Fibroblast of the aortic adventitia (primary cell): ENCODE measurements around the gene SRCIN1. TPM values are rescaled to one million over a fixed set of nuclear protein-coding genes. Genes with fewer than 3 reads are reported as not detected.

Experiments used
- DNase-seq: peaks from one replicate; pipeline ENCODE4 v3.0.0-alpha.2; 2010; ENCODE audit warnings: low read depth
- H3K4me3 ChIP-seq: 2 replicates; pipeline ENCODE4 v1.5.1; 2011; ENCODE audit warnings: low read depth, mild to moderate bottlenecking, control low read depth, low read length, moderate library complexity
- CTCF ChIP-seq: IDR thresholded peaks from 2 replicates; pipeline ENCODE4 v1.5.1; 2011; ENCODE audit warnings: mild to moderate bottlenecking, low read length, control low read depth, inconsistent platforms; ENCODE audit not compliant: insufficient read depth
- total RNA-seq: library from RNA; depleted of rRNA; stranded (reverse); fragments of >200 nt; gene quantifications from 2 replicates; pipeline ENCODE4 v1.2.3, GENCODE V29; 2012; ENCODE audit warnings: low replicate concordance

SRCIN1 gene
- total RNA-seq, 1 donor: not detected

DNA sequence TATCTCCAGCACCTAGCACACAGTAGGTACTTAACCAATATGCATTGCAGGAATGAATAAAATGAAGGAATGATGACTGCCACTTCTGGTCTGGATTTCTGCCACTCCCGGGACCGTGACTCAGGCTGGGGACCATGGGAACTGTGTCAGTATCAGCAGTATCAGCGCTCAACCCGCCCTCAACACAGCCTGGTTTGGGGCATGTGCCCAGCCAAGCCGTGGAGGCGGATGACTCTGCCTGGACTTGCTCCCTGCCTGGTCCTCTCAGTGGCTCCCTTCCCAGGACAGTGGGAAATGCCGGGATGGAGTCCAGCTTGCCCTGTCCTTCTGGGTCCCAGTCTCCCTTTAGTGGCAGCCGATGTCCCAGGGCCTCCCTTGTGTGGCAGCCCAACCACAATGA lies 55.1 kb downstream of the SRCIN1 start:
- no peak for TF ChIP-seq CTCF
- DNase-seq: peak; percentile 76
- H3K4me3 ChIP-seq: no peak overlapping the region

GRCh38 chr17:38549285-38549684 lies 56.5 kb downstream of the SRCIN1 start:
- H3K4me3 ChIP-seq: no peak overlapping the region
- DNase-seq: no peak
- no peak for TF ChIP-seq CTCF

GRCh38 chr17:38547444-38547843 lies 58.3 kb downstream of the SRCIN1 start:
- TF ChIP-seq CTCF: no peak
- no peak for DNase-seq
- H3K4me3 ChIP-seq: no peak overlapping the region

DNA sequence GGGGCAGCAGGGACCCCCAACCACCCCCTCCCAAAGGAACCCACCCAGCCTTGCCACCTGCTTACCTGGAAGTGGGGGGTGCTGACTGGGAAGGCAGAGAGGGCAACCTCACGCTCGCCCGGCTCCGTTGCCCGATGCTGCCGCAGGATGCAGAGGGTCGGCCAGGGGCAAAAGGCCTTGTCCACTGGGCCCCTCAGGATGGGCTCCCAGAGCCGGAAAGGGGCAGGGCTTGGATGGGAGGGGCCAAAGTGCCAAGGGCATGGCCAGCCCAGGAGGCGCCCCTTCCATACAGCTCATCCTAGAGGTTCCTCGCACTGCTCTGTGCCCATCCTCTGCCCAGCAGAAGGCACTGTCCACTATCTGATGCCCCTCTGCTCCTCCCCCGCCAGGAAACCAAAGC lies 59.4 kb downstream of the SRCIN1 start:
- no peak for DNase-seq
- no peak overlapping the region for H3K4me3 ChIP-seq
- no peak for TF ChIP-seq CTCF

DNA sequence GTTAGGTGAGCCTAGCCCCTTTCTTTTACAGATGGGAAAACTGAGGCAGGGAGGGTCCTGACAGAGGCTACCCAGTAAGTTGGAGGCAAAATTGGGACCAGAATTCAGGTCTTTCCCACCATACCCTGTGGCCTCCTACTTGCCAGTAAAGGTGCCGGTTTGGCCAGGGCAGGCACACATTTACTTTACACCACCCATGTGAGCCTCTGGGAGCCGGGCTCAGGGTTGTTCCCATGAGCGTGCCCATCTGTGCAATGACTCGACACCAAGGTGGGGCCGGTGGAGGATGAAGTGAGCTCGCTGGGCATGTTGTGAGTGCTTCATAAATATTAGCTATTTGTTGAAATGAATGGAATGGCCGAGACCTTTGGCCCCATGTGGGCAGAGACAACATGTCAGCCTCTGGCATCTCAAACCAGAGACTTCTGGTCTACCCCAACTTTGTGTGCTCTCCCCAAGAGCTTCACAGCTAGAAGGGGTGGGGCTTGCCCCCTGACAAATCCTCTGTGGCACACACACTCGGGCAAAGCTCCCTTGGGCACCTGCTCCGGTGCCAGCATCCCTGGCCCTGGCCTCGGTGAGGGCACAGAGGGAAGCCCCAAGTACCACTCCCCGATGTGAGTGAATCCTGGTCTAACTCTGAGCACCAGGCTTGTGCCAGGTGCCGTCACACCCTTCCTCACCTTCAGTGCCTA lies 60.1 kb downstream of the SRCIN1 start:
- no peak overlapping the region for H3K4me3 ChIP-seq
- TF ChIP-seq CTCF: no peak
- DNase-seq: no peak

GRCh38 chr17:38544839-38545209 lies 60.9 kb downstream of the SRCIN1 start:
- TF ChIP-seq CTCF: no peak
- no peak for DNase-seq
- no peak overlapping the region for H3K4me3 ChIP-seq
